DMS79 (cell line): ENCODE results near the gene SERAC1.

Experiments used
- DNase-seq: peaks from one replicate; lab custom pipeline; 2025; lab: John Stamatoyannopoulos, UW

SERAC1 gene

DNA sequence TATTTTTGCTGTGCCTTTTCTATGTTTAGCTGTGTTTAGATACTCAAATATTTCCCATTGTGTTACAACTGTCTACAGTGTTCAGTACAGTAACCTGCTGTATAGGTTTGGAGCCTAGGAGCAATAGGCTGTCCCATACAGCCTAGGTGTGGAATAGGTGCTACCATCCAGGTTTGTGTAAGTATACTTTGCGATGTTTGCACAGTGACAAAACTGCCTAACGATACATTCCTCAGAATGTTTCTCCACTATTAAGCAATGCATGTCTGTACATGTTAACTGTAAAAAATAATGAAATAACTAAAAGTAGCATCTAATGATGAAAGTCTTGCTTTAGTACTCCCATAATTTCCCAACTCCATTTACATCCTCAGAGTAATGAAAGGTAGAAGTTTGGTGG, 46.0 kb downstream of the SERAC1 start:
- no peak for DNase-seq

DNA sequence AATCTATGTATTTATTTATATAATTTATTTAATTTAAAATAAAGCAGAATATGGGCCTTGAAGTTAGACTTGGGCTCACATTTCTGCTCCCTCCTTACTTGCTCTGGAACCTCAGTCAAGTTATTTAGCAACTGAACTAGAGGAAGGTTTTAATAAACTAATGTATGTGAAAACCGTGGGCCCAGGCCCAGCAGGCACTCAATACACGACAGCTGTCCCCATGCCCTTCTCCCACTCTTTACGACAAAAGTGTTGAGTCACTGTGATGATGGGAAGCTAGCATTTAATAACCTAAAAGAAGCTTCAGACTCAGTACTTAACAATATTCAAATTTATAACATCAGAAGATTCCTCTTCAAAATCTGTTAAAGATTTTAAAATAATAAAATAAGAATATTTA, 46.7 kb downstream of the SERAC1 start:
- no peak for DNase-seq

GRCh38 chr6:158118886-158119285, 49.2 kb downstream of the SERAC1 start:
- no peak for DNase-seq

DNA sequence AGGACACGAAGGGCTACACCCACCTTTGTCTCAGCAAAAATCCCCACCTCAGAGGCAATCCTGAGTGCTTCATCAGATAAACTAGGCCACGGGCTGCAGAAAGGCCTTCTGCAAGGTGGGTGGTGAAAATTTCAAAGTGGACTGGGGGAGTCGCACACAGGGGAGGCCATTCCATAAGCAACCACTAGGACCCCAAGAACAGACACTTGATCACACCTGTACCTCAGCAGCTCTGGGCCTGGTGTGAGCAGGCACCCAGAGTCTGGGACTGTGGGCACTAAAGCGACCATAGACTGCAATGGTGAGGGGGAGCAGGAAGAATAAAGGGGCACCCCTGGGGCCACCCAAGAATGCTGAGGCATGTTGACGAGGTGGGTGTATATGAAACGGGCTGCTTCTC, 52.6 kb downstream of the SERAC1 start:
- no peak for DNase-seq

DNA sequence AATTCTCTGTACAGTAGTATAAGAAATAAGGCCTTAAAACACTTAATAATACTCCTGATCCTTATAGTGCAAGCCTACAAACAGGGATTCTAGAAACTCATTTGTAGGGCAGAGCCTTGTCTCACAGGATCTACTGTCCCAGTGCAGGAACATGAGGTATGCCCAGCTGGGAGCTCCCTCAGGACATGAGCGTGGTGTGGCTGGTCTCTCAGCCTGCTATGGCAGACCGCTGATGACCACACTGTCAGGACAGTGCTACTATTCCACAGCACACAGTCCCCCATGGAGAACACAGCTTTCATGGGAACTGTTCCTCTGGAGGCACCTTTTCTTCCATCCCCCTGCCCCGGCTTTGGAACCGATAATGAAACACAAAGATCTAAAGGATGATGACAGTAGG, 53.0 kb downstream of the SERAC1 start:
- no peak for DNase-seq

- DNase-seq: no peak
Observed at GRCh38 chr6:158113802-158114201, 54.3 kb downstream of the SERAC1 start.

DNA sequence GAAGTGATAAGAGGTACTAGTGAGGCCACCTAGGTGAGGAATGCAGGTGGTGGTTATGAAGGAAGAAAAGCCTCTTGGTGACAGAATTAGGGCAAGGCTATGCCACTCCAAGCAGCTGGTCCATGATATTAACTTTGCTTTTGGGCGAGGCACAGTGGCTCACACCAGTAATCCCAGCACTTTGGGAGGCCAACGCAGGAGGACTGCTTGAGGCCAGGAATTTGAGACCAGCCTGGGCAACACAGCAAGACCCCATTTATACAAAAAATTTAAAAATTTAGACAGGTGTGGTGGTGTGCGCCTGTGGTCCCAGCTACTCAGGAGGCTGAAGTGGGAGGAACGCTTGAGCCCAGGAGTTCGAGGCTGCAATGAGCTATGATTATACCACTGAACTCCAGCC, 56.1 kb downstream of the SERAC1 start:
- no peak for DNase-seq

- no peak for DNase-seq
Observed at GRCh38 chr6:158110986-158111385, 57.1 kb downstream of the SERAC1 start.

- no peak for DNase-seq
Observed at GRCh38 chr6:158109748-158110147, 58.3 kb downstream of the SERAC1 start.

DNA sequence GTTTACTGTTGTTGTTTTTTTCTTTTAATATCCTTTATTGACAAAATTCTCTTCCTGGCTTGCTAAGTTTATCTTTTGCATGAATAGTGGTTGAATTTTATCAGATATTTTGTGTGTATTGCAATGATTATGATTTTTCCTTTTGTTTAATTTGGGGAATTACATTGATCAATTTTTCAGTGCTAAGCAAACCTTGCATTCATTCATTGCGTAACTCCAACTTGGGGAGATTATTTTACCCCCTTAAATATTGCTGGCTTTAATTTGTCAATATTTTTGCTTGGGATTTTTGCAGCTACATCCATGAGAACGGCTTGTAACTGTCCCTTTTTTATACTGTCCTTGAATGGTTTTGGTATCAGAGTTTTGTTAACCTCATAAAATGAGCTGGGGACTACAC, 63.4 kb downstream of the SERAC1 start:
- DNase-seq: no peak

DNA sequence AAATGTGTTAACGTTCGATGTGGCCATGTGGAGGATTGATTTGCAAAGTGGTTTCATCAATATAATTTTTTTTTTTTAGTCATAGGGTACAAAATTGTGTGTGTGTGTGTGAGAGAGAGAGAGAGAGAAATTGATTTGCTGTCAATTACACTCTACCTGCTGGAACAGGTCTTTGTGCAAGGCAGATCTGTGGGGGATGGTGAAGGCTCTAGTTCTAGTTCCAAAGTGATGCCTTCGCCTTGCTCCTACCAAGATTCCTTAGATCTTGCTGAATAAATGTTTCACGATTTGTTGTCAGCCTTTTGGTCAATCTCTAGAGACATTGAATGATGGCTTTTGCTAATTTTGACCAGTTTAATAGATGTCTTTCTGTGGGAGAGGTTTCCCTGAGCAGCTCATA, 64.8 kb downstream of the SERAC1 start:
- no peak for DNase-seq

DNA sequence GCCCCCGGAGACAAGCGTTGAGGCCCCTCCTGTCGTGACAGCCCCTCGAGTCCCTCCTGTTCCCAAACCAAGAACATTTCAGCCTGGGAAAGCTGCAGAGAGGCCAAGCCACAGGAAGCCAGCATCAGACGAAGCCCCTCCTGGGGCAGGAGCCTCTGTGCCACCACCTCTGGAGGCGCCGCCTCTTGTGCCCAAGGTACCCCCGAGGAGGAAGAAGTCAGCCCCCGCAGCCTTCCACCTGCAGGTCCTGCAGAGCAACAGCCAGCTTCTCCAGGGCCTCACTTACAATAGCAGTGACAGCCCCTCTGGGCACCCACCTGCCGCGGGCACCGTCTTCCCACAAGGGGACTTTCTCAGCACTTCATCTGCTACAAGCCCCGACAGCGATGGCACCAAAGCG, 72.4 kb downstream of the SERAC1 start:
- no peak for DNase-seq

DNA sequence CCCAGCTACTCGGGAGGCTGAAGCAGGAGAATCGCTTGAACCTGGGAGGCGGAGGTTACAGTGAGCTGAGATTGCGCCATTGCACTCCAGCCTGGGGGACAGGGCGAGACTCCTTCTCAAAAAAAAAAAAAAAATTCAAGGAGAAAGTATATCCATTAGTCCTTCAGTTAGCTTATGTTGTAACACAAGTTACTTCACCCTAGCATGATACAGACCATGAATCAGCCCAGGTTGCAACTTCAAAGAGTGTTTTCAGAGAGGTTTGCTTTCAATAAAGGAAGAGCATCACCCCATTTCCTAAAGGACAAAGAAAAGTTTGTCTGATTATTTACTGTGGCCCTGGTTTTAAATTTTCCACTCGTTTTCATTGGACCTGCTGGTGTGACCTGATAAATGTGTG, 73.0 kb downstream of the SERAC1 start:
- no peak for DNase-seq

DNA sequence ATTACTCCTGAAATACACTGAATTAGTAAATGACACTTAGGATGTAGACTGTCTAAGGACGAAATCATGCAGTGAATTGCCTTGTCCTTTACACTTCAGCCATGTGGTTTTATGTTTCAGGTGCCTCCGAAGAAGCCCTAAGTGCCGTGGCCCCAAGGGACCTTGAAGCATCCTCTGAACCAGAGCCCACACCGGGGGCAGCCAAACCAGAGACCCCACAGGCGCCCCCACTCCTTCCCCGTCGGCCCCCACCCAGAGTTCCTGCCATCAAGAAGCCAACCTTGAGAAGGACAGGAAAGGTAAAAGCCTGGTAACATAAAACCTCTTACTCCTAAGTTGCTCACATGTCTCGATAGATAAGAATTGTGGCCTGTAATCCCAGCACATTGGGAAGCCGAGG, 75.3 kb downstream of the SERAC1 start:
- no peak for DNase-seq

GRCh38 chr6:158087224-158087867, 80.7 kb downstream of the SERAC1 start:
- DNase-seq: no peak

- DNase-seq: peak; percentile 54
Observed at GRCh38 chr6:158086504-158087223, 81.4 kb downstream of the SERAC1 start.

GRCh38 chr6:158086054-158086503, 82.0 kb downstream of the SERAC1 start:
- no peak for DNase-seq

DNA sequence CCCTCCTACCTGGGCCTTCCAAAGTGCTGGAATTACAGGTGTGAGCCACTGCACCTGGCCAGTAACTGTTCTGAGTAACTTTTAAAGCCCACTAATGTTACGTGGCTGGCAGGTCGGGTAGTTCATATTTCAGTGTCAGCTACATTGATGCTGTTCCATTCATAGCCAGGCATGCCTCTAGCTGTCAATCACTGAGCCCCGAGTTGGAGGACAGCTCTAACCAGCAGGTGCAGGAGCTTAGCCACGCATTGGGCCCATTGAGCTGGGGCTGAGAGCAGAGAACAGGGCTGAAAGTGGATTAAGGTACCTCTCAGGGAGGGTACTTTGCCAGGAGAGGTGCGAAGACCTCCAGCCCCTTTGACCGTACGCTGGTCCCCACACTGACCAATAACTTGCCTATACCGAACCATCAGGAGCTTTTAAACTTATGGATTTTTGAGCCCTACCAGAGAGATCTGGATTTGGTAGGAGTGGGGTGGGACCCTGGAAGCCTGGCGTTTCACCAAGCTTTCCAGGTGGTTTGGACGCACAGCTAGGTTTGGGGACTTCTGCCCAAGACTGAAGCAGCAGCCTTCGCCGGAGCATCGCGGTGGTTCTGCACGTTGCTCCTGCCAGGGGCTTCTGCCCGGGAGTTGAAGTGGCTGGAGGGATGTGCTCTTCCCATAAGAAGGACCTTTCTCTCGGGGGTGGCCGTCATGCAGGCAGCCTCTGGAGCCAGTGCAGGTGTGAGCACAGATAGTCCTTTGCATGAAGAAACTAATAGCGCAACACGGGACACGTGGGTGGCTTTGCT, 82.6 kb downstream of the SERAC1 start:
- no peak for DNase-seq

DNA sequence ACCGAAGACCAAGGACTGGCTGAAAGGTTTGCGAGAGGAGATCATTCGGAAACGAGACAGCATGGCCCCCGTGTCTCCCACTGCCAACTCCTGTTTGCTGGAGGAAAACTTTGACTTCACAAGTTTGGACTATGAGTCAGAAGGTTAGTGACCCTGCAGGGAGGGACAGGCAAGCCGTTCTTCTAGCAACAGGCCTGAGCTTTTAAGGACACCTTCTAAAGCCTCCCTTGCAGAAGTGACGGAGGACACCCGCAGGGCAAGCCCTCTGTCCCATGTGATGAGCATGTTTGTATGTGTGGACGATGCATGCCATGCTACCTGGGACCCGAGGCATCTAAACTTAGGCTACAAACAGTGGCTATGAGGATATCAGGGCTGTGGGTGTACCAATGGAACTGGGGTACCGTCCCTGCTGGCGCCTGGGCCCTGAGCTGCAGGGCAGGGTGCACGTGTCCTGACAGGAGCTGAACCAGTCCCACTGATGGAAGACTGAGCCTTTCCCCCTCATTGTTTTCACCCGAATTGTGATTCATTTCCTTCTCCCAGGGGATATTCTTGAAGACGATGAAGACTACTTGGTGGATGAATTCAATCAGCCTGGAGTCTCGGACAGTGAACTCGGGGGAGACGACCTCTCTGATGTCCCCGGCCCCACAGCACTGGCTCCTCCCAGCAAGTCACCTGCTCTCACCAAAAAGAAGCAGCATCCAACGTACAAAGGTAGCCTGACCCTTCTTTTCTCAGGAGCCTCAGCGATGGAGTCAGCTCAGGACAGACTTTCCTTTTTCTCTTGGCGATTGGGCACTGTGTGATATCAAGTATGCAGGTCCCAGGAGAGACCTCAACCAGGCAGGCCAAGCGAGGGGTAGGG, 84.4 kb downstream of the SERAC1 start:
- DNase-seq: no peak

DNA sequence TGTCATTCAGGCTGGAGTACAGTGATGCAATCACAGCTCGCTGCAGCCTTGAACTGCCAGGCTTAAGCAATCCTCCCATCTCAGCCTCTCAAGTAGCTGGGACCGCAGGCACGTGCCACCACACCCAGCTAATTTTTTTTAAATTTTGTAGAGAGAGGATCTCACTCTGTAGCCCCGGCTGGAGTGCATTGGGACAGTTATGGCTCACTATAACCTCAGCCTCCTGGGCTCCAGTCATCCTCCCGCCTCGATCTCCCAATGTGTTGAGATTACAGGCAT, 86.5 kb downstream of the SERAC1 start:
- DNase-seq: no peak

DNA sequence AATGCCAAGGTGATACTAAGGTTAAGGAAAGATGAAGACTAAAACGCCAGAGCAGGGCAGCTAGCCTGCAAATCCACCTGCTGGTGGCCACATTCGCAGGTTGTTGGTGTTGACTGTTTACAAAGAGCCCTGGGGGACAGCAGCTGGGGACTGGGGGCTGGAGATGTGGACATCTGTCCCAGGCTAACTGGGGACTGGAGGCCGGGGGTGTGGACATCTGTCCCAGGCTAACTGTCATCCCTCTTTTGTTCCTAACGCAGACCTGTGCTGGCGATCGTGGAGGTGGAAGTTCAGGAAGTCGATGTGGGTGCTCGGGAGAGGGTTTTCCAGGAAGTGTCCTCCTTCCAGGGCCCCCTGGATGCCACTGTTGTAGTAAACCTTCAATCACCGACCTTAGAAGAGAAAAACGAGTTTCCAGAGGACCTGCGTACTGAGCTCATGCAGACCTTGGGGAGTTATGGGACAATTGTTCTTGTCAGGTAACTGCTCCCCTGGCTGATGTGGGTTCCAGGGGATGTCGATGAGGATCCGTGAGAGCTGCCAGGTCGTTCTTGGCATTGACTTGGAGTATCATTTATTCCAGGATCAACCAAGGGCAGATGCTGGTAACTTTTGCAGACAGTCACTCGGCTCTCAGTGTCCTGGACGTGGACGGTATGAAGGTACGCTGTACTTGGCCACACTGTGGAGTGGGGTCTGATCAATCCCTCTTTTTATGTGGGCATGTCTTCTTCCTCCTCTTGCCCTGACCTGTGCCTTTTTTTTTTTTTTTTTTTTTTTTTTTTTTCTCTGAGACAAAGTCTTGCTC, 87.0 kb downstream of the SERAC1 start:
- no peak for DNase-seq

DNA sequence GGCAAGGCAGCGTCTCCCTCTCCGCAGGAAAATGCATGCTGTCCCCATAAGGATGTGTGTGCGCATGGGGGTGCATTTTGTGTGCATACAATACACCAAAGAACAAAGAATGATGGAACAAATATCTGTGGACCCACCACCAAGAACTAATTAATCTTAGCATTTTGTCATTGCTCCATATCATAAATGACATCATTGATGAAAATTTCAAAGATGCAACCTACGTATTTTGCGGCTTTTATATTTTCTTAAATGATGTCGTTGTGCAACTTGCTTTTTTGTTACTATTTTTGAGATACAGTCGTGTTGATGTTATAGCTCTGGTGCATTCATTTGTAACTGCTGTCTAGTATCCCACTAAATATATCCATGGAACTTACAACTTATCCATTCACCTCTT, 89.7 kb downstream of the SERAC1 start:
- no peak for DNase-seq
